Measurements from ENCODE around the gene SOX1.
A peak's percentile ranks its signal among the peaks of the same experiment; 100 is the strongest.

The SOX1 gene

DNA sequence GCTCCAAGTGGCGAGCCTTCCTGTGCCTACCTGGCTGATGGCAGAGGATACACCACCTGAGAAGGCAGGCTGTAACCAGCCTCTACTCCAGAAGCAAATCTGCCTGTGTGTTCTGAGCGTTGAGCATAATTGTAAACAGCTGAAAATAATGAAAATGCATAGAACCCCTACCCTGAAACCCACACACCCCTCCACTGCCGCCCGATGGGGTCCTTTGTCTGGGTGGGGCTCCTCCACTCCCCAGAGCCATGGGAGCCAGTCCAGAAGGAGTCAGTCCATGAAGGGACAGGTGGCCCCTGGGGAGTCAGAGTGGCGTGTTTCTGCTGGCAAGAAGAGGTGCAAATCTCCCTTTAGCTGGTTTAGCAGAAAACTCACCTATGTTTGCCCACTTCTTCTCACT is 8.0 kb upstream of the SOX1 start:
- no peak for DNase-seq (ENCODE audit: low read depth, low spot score)

DNA sequence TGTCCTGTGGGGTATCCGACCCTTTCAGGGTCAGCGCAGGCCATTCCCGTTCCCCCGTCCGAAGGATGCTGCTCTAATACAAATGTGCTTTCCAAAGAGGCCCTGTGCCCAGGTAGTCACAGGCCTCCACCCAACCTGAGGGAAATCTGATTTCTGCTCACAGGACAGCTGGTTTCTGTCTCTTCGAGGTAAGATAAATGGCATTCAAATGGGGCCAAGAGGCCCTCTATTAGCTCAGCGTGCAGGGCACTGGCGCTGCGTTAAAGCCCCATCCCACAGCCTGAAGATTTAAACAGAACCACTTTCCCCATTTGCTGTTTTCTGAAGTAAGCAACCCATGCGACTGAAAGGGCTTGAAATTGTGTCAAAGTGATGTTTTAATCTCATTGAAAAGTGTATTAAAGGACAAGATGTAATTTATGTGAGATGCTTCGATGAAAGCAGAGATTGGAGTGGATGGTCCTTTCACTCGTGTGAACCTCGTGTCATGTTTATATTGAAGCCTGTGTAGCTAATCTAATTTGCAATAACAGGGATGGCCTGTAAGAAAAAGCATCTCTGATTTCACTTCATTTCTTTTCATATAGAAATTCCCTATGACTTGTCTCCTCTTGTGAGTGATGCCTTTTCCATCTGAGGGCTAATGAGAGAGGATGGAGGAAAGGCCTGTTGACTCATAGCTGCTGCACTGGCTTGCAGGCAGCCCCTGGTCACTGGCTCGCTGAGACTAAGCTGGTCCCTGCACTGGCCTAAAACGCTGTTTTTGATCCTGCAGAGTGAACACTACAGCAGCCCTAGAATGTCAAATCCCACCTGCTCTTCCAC is 7.3 kb upstream of the SOX1 start:
- no peak for DNase-seq (ENCODE audit: low read depth, low spot score)

DNA sequence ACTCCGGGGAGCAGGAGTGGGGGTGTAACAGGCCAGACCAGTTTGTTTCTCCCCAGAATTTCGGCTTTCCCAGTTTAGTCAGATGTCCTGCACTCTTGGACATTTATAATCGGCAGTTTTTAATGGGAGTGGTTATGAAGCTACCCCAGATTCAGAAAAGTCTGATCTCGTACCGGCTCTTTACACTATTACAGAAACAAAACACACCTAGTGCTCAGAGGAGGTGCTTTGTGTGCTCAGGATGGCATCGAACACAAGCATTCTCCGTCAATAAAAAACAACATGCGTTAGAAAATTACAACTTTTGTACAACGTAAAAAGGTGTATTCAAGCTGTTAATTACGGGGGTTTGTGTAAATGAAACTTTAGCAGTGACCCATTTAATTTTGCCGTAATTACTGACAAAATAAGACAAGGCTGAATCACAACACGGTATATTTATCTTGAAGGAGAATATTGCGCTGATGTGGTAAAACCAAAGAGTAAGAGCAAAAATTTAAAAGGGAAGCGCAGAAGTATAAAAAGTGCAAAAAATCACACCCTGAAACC is 6.6 kb upstream of the SOX1 start:
- DNase-seq (ENCODE audit: low read depth, low spot score) = no peak

DNA sequence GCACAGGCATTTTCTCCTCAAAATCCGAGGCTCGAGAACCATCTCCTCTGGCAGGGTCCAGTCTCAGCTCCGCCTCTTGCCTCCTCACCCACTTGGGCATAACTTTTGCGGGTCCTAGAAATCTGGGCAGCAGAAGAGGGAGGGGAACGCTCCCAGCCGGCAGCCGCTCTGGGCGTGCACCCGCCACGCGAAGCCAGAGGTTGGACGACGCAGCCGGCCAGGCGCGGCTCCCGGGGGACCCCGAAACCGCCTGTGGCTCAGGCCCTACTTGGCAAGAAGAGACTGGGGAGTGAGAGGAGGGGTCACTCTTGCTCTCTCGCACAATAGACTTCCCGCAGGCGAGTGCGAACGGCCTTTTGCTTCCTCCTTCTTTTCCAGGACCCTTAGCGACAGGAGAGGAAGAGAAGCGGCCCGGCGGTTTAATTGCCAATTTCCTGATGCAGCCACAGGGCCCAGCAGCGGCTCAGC is 6.0 kb upstream of the SOX1 start:
- DNase-seq (ENCODE audit: low read depth, low spot score) = peak; percentile 52

DNA sequence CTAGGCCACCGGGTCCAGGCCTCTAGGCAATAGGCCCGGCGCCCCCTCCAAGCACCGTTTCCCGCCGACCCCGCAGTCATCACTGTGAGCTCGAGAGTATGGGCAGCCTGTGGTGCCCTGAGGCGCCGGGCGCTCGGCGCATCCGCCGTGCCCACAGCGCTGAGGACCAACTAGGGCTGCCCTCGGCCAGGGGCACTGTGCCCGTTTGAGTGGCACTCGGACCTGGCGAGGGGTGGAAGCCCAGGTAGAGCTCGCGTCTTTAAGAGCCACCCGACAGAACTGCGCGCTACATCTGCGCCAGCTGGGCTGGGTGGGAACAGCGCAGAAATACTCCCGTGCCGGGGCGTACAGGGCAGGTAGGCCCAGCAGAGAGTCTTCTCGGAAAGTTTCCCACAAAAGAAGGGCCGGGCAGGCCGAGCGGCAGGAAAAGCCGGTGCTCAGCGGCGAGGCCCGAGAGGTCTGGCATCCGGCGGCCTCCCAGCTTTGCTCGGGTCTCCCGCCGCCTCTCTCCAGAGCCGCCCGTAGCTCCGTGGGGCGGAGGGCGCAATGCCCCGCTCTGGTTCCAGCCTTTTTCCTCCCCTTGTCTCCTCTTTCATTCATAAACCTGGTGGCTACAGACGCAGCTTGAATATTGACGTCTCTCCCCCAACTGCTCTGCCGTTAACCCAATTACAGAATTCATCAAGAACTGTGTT is 5.4 kb upstream of the SOX1 start:
- DNase-seq (ENCODE audit: low read depth, low spot score) = peak; percentile 41

DNA sequence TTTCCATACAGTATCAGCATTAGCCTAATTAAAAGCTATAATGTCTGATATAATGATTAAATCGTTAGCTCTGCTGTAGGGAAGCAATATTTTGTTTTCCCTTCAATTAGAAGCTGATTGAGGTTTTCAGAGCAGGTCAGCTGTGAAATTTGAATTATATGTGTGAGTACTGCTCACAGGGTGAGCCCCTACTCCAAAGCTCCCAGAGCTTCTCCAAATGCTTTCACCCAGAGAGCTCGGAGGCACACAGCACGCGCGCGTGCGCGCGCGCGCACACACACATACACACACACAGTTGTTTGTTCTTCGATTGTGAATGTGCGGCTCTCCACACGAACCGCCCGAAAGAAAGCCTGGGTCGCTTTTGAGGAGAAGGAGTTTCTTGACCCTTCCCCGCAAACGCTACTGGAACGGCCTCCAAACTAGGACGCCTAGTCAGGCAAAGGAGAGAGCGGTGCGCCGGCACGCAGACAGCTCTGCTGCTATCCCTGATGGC is 4.8 kb upstream of the SOX1 start:
- no peak for DNase-seq (ENCODE audit: low read depth, low spot score)

DNA sequence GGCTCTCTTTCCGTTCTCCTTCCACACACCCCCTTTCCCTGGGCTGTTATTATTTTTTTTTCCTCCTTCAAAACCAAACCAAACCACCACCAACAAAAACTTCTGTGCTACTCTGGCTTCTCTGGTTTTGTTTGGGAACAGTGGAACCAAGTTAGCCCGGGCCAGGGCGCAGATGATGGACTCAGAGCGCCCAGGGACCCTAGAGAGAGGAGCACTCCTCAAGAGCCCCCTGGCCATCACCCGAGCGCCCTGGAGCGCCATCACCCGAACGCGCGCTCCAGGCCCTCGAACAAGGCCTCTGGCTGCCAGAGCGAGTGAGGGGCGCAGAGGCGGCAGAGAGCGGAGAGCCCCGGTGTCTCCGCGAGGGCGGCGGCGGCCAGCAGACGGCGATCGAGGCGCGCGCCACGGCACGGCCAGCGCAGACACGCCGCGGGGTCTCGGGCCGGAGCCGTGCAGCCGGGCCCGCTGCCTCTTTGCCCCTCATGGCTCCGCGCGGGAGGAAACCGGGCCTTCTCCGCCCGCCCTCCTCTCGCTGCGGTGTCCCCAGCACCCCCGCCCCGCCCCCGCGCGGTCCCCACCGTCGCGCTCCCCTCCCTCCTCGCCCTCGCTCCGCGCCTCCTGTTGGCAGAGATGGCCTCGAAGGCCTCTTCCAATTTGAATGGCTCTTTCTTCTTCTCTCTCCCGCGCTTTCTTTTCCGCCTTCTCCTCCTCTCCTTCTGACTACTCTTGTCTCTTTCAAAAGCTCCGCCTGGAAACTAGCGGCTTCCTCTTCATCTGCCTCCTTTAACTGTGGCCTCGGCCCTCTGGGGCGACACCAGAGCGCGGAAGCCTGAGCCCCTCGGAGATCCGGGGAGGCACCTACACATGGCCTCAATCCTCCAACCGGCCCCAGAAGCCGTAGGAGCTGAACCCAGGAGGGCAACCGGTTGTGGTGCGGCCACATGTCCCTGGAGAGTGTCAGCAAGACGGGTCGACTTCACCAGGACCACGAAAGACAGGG is 4.1 kb upstream of the SOX1 start:
- DNase-seq (ENCODE audit: low read depth, low spot score) = peak; percentile 64

DNA sequence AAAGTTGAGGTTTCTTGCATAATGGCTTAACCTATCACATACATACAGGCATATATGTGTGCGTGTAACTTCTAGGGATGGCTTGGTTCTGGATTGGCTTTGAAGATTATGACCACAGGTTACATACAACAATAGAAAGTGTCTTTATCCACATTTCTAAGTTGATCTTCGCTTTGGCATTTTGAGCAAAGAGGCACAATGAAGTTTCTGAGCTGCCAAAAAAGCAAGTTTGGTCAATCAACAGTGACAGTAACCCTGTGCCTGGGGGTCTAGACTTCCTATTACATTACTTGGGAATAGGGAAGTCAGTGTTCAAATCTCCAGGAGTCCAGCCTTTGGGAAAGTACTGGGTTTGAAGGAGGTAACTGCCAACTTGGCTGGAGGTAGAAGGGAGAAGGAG is 3.1 kb upstream of the SOX1 start:
- no peak for DNase-seq (ENCODE audit: low read depth, low spot score)

DNA sequence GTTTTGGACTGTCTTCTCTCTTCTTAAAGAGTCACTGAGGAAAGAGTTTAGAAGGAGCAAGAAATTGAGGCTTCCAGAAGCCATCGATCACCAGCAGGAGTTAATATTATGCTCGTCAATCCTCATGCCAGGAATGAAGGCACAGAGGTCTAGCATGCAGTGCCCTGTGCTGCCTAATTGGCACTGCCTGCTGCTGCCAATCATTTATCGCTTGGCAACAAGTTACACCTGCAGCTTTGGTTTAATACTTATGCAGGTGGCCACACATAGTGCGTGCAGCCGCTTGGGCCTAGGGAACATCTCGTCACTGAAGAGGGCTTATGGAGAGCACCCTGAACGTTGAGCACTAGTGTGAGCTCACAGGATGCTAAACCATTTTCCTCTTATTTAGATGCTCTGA is 2.7 kb upstream of the SOX1 start:
- no peak for DNase-seq (ENCODE audit: low read depth, low spot score)

DNA sequence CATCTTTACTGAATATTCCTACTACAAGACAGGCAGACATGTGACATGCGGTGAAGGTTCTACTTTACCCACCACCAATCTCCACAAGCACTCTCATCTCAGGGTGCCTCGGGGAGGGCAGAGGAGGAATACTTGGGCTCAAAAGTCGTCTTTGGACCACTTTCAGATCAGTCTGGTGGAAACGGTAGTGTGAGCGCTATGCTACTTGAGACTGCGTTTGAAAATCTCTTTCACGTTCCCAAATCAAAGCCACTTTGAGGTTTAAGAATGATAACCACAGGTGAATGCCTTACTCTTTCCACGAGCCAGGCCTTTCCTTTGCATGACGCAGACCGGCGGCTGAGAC is 1.5 kb upstream of the SOX1 start:
- no peak for DNase-seq (ENCODE audit: low read depth, low spot score)

DNA sequence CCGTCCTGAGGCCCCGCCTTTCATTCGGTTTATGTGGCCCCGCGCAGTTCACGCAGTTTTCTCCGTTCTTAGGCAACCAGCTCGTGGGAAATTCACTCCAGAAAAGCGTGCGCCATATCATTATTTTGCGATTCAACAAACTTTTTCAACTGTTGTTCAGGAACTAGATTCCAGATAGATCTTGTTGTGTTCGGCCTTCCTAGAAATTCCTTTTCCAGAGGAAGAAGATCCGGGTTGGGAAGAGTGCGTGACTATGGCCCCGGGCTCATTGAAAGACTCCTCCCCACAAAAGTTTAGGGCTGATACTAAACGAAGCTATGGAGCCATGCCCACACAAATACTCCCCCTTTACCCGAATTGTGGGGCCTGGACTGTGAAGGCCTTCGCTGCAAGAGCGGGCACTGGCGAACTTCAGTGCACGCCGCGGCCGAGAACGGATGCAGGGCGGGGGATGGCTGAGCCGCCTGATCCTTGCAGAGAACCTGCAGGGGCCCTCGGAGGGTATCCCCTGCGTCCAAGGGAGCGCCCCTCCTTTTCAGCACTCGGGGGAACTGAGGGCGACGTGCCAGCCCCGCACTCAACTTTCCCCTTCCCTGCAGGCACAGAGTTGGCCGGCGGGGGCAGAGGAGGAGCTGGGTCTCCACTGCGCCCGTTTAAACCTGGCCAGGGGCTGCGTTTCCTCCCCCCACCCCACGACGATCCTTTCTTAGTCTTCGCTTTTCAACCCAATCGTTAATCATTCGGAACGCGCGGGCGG is 904 bp upstream of the SOX1 start:
- DNase-seq (ENCODE audit: low read depth, low spot score) = peak; percentile 48

DNA sequence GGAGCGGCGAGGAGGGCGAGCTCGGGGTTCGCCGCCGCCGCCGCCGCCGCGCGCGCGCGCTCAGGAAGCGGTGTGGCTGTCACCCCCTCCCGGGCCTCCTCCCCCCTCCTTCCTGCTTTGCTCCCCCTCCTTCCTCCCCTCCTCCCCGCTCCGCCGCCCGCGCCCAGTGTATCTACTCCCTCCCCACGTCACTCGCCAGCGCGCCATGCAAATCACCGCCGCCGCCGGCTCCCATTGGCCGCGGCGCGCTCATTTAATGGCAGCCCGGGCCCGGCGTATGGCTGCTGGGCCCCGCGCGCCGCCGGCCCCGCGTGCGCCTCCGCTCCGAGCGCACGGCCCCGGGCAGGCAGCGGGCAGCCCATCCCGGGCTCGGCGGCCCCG is 335 bp upstream of the SOX1 start:
- DNase-seq (ENCODE audit: low read depth, low spot score) = no peak

DNA sequence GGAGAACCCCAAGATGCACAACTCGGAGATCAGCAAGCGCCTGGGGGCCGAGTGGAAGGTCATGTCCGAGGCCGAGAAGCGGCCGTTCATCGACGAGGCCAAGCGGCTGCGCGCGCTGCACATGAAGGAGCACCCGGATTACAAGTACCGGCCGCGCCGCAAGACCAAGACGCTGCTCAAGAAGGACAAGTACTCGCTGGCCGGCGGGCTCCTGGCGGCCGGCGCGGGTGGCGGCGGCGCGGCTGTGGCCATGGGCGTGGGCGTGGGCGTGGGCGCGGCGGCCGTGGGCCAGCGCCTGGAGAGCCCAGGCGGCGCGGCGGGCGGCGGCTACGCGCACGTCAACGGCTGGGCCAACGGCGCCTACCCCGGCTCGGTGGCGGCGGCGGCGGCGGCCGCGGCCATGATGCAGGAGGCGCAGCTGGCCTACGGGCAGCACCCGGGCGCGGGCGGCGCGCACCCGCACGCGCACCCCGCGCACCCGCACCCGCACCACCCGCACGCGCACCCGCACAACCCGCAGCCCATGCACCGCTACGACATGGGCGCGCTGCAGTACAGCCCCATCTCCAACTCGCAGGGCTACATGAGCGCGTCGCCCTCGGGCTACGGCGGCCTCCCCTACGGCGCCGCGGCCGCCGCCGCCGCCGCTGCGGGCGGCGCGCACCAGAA is 1.1 kb downstream of the SOX1 start:
- no peak for DNase-seq (ENCODE audit: low read depth, low spot score)

DNA sequence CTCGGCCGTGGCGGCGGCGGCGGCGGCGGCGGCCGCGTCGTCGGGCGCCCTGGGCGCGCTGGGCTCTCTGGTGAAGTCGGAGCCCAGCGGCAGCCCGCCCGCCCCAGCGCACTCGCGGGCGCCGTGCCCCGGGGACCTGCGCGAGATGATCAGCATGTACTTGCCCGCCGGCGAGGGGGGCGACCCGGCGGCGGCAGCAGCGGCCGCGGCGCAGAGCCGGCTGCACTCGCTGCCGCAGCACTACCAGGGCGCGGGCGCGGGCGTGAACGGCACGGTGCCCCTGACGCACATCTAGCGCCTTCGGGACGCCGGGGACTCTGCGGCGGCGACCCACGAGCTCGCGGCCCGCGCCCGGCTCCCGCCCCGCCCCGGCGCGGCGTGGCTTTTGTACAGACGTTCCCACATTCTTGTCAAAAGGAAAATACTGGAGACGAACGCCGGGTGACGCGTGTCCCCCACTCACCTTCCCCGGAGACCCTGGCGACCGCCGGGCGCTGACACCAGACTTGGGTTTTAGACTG is 1.7 kb downstream of the SOX1 start:
- DNase-seq (ENCODE audit: low read depth, low spot score) = no peak

DNA sequence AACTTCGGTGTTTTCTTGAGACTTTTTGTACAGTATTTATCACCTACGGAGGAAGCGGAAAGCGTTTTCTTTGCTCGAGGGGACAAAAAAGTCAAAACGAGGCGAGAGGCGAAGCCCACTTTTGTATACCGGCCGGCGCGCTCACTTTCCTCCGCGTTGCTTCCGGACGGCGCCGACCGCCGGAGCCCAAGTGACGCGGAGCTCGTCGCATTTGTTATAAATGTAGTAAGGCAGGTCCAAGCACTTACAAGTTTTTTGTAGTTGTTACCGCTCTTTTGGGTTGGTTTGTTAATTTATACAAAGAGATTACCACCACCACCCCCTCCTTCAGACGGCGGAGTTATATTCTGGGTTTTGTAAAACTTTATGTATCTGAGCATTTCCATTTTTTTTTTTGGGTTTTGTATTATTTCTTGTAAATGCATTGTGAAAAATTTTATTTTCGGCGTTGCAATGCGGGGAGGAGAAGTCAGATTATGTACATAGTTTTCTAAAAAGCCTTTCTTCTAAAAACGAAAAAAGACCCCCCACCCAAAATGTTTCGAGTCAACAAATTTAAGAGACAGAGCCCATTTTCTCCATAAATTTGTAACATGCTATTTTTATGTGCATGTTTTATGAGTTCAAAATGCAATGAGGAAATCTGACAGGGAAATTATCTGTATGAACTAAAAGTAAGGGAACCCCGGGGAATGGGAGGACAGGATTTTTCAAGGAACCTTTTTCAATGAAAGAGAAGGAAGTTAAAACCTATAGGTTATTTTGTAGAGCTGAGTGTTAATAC is 2.3 kb downstream of the SOX1 start:
- DNase-seq (ENCODE audit: low read depth, low spot score) = peak; percentile 40

DNA sequence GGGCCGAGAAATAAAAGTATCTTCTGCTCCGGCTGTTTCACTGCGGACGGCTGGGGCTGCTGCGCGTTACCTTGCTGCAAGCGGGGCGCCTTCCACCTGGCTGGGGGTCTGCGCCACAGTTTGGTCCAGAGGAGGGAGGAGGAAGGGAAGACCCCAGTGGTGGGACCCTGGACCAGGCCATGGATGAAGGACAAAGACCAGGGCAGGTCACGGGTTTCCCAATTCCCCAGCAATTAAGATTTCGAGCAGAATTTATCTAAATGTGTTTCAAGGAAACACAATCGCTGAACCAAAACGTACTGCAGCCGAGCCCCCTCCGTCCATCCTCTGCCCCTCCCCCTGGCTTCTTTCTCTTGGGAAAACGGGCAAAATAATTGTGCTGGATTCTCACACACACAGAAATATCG is 2.9 kb downstream of the SOX1 start:
- no peak for DNase-seq (ENCODE audit: low read depth, low spot score)

DNA sequence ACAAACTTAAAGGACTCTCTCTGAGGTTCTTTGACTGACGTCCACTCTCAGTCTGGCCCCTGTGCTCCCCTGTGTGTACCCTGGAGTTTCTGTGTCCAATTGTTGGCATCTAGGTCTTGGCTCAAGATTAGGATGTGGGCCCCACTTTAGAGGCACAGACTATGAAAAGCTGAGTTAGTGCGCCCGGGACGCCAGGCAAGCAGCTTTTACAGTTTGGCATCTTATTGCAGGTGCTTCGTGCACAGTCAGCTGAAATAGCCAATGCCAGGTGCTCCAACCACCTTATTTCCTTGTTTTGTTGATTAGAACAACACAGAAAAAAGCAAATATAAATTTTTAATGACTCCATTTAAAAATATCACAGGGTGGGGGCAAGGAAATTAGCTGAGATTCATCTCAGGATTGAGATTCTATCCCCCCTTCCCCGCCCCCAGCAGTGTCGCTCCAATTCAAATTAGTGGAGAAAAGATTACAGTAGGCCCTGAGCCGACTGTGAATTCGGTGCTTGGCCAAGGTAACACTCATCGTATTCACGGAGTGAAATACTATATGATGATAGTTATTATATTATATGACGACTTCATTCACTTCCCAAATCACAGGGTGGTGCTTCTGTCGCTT is 4.3 kb downstream of the SOX1 start:
- DNase-seq (ENCODE audit: low read depth, low spot score) = no peak

DNA sequence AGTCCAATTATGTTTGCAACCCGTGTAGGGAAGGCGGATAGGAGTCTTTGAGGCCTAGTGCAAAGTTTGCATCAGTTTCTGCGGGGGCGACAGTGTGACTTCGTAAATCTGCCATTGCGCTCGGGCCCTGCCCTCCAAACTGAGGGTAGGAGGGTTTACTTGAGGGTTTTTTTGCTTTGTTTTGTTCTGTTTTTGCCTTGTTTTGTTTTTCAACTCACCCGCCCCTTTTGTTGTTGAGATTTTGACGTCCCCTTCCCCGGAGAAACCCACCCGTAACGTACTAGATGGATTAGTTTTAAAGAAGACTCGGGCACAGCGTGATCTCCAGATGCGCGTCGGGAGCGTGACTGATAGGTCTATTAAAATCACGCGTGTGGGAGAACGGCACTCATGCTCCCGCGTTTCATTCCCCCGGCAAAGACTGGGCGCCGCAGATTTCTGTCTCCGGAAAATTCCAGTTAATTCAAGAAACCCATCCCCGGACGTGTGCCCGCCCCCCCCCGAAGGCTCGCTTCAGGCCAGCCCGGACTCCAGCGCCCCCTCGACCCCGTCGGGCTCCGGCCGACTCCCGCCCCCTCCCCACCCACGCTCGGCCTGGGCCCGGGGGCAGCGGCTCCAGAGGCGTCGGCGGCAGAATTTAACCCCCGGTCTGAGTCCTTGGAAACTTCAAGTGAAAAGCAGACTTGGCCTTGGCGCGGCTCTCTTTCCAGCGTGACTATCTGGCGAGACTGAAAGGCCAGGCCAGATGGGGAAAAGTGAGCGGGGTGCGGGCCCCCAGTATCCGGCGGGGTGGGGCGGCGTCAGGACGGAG is 5.0 kb downstream of the SOX1 start:
- DNase-seq (ENCODE audit: low read depth, low spot score) = no peak

Data from ELF-1 (cell line).